ENCODE data around the gene NOL4.
"Not testable (repeated sequence)": the region's sequence is repeated elsewhere in the genome, so short reads cannot be mapped to it uniquely, and the experiment has no call there.

The NOL4 gene

GRCh38 chr18:34224423-34225217, at the start of gene NOL4:
Gene NOL4, minus strand, starts transcription at chr18:34224913. Its CDS starts 1,660 bp downstream, at chr18:34223253.
- no peak for DNase-seq

DNA sequence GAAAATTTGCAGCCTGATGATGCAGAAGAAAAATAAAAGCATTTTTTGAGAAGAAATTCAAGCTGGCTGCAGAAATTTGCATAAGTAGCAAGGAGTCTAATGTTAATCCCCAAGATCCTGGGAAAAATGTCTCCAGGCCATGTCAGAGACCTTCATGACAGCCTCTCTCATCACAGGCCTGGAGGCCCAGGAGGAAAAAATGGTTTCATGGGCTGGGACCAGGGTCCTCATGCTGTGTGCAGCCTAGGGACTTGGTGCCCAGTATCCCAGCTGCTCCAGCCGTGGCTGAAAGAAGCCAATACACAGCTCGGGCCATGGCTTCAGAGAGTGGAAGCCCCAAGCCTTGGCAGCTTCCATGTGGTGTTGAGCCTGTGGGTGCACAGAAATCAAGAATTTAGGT, 41.3 kb upstream of the NOL4 start:
- DNase-seq, result not testable (repeated sequence)

GRCh38 chr18:34261865-34262780, 37.4 kb upstream of the NOL4 start:
- no peak for DNase-seq

GRCh38 chr18:34258176-34258575, 33.5 kb upstream of the NOL4 start:
- no peak for DNase-seq

GRCh38 chr18:34251919-34252318, 27.2 kb upstream of the NOL4 start:
- DNase-seq, result no peak

DNA sequence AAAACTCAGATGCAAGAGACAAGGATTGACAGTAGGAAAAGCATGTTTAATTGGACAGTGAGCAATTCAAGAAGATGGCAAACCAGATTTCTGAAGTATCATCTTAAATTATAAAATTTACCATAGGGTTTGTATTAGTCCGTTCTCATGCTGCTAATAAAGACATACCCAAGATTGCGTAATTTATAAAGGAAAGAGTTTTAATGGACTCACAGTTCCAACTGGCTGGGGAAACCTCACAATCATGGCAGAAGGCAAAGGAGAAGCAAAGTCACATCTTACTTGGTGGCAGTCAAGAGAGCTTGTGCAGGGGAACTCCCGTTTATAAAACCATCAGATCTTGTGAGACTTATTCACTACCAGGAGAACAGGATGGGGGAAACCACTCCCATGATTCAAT, 24.0 kb upstream of the NOL4 start:
- no peak for DNase-seq

DNA sequence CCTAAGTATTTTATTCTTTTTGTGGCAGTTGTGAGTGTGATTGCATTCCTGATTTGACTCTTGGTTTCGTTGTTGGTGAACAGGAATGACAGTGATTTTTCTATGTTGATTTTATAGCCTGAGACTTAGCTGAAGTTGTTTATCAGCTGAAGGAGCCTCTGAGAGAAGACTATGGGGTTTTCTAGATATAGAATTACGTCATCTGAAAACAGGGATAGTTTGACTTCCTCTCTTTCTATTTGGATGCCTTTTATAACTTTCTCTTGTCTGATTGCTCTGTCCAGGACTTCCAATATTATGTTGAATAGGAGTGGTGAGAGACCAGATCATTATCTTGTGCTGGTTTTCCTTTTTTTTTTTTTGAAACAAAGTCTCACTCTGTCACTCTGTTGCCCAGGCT, 18.0 kb upstream of the NOL4 start:
- DNase-seq, result no peak

DNA sequence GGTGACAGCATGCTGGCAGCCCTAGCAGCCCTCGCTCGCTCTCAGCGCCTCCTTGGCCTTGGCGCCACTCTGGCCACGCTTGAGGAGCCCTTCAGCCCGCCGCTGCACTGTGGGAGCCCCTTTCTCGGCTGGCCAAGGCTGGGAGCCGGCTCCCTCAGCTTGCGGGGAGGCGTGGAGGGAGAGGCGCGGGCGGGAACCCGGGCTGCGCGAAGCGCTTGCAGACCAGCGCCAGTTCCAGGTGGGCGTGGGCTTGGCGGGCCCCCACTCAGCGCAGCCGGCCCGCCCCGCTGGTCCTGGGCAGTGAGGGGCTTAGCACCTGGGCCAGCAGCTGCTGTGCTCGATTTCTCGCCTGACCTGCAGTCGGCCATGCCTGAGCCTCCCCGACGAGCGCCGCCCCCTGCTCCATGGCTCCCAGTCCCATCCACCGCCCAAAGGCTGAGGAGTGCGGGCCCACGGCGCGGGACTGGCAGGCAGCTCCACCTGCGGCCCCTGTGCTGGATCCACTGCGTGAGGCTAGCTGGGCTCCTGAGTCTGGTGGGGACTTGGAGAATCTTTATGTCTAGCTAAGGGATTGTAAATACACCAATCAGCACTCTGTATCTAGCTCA, 9.2 kb upstream of the NOL4 start:
- not testable (repeated sequence) for DNase-seq

- DNase-seq, result no peak
These were observed 473 bp upstream of the NOL4 start for GRCh38 chr18:34225218-34225553.

- no peak for DNase-seq
These were observed 755 bp downstream of the NOL4 start for GRCh38 chr18:34223893-34224422.

GRCh38 chr18:34223164-34223892, 1.4 kb downstream of the NOL4 start:
- no peak for DNase-seq

DNA sequence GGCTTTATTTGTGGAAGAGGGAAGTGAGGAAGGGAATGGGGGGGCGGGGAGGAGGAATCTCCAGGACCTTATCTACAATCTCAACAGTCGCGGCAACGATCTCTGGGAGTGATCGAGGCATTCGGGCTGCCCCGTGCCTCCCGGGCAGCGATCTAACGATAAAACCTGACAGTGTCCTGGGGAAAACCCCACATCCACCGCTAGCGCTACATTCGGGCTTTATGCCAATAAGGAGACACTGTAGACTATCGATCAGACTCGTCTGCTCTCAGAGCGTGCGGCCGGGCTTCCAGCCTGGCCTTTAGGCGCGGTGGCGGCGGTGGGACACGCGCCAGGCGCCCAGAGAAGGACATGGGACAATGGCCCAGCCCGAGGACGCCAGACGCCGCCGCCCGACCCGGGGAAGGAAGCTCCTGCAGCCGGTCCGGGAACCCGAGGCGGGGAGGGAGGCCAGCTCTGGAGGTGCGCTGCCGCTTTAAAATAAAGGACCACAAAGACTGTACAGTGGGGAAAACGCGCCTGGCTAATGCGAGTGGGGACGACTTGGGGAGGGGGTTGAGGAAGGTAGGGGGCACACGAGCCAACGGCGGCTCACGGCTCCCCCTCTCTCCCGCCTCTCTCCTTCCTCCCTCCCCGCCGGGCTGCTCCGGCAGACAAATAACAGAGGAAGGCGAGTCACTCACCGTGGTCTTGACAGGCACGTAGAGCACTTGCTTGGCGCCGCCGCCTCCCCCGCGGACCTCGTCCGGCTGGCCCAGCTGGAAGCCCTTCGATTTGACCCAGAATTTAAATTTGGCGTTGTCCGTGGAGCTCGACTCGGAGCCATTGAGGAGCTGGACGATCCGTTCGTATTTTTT, 2.2 kb downstream of the NOL4 start:
- DNase-seq, result no peak

DNA sequence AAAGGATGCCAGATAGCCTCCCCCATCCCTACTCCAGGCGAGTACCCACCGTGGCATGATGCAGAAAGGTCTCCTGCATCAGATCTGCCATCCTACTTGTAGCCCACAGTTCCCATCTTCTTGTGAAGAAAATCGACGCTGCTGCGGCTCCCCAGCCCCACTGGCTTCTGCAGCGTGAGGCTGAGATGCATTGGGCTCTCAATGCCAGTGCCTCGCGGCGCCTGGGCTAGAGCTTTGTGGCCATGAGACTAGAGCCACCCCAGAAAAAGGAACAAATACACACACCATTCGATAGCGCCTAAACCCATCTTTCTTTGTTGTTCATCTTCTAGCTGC, 2.8 kb downstream of the NOL4 start:
- DNase-seq, result no peak

- DNase-seq, result no peak
These were observed 4.5 kb downstream of the NOL4 start for GRCh38 chr18:34220081-34220815.

DNA sequence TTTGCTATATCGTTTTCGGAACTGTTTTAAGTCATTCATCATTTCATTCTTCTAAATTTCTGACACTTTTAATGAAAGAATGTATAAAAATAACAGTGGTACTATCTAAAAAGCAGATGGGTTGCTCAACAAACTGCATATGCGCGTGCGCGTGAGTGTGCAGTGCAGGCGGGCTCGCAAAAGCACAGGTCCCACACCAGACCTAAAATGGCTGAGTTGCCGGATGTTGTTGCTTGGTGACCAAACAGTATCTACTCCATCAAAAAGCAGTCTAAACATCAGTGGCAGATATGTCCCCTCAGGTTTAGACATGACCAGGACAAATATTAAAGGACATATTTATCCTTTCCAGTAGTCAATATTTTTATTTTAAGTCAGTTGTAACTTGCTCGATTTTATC, 5.1 kb downstream of the NOL4 start:
- DNase-seq, result no peak

- DNase-seq, result no peak
These were observed 12.2 kb downstream of the NOL4 start for GRCh38 chr18:34212511-34212910.

GRCh38 chr18:34207344-34207851, 17.3 kb downstream of the NOL4 start:
- no peak for DNase-seq

GRCh38 chr18:34203866-34204265, 20.8 kb downstream of the NOL4 start:
- no peak for DNase-seq

- DNase-seq, result no peak
These were observed 28.5 kb downstream of the NOL4 start for GRCh38 chr18:34196256-34196655.

GRCh38 chr18:34194239-34194638, 30.5 kb downstream of the NOL4 start:
- DNase-seq, result no peak

Data from CD4-positive, alpha-beta T cell treated with Interferon gamma for 1 hour (primary cell).